H9 (cell line): ENCODE measurements around the gene GABPB2. TPM values are rescaled to one million over a fixed set of nuclear protein-coding genes. Genes with fewer than 3 reads are reported as not detected.

Source experiments
- DNase-seq: peaks from one replicate; pipeline ENCODE4 v3.0.0-alpha.2; 2017
- H2AFZ ChIP-seq: one replicate; pipeline ENCODE4 v1.6.1; 2013; ENCODE audit warnings: mild to moderate bottlenecking, low read length, control low read depth, moderate library complexity
- H2AK5ac ChIP-seq: 2 replicates; pipeline ENCODE4 v1.6.1; 2013; ENCODE audit warnings: low read length, control low read depth, mixed read lengths; ENCODE audit not compliant: insufficient read length
- H2BK120ac ChIP-seq: one replicate; pipeline ENCODE4 v1.6.1; 2013; ENCODE audit warnings: low read depth, mild to moderate bottlenecking, low read length, control low read depth, inconsistent platforms; ENCODE audit not compliant: poor library complexity, severe bottlenecking
- H2BK12ac ChIP-seq: 2 replicates; pipeline ENCODE4 v1.6.1; 2013; ENCODE audit warnings: low read length, control low read depth, mixed read lengths, low read depth; ENCODE audit not compliant: insufficient read length
- H2BK15ac ChIP-seq: 2 replicates; pipeline ENCODE4 v1.6.1; 2013; ENCODE audit warnings: low read depth, low read length, control low read depth
- H2BK20ac ChIP-seq: one replicate; pipeline ENCODE4 v1.6.1; 2013; ENCODE audit warnings: low read depth, mild to moderate bottlenecking, low read length, control low read depth, inconsistent platforms; ENCODE audit not compliant: poor library complexity, severe bottlenecking
- H2BK5ac ChIP-seq: 2 replicates; pipeline ENCODE4 v1.6.1; 2013; ENCODE audit warnings: low read length, control low read depth, mixed read lengths; ENCODE audit not compliant: insufficient read length
- H3K14ac ChIP-seq: 2 replicates; pipeline ENCODE4 v1.6.1; 2013; ENCODE audit warnings: low read length, control low read depth; ENCODE audit not compliant: insufficient read depth
- H3K18ac ChIP-seq: 2 replicates; pipeline ENCODE4 v1.6.1; 2013; ENCODE audit warnings: low read depth, mild to moderate bottlenecking, mixed read lengths, low read length, control low read depth; ENCODE audit not compliant: insufficient read length
- H3K23ac ChIP-seq: 2 replicates; pipeline ENCODE4 v1.6.1; 2013; ENCODE audit warnings: low read length, control low read depth, mixed read lengths, low read depth; ENCODE audit not compliant: insufficient read length
- H3K23me2 ChIP-seq: 2 replicates; pipeline ENCODE4 v1.6.1; 2013; ENCODE audit warnings: low read depth, mild to moderate bottlenecking, mixed read lengths, low read length, control low read depth; ENCODE audit not compliant: insufficient read length, poor library complexity, severe bottlenecking
- H3K27ac ChIP-seq: 2 replicates; pipeline ENCODE4 v1.5.1; 2013; ENCODE audit warnings: low read length, control low read depth, mixed read lengths, low read depth; ENCODE audit not compliant: insufficient read length
- H3K27me3 ChIP-seq: 2 replicates; pipeline ENCODE4 v1.6.1; 2013; ENCODE audit warnings: low read length, control low read depth, inconsistent platforms; ENCODE audit not compliant: insufficient read depth
- H3K4ac ChIP-seq: 2 replicates; pipeline ENCODE4 v1.6.1; 2013; ENCODE audit warnings: low read depth, mild to moderate bottlenecking, control low read depth, inconsistent platforms, low read length, moderate library complexity
- H3K4me1 ChIP-seq: 2 replicates; pipeline ENCODE4 v1.6.1; 2013; ENCODE audit warnings: low read length, control low read depth, inconsistent platforms; ENCODE audit not compliant: insufficient read depth
- H3K4me2 ChIP-seq: 2 replicates; pipeline ENCODE4 v1.6.1; 2013; ENCODE audit warnings: low read length, control low read depth, mixed read lengths; ENCODE audit not compliant: insufficient read length, insufficient read depth
- H3K56ac ChIP-seq: 2 replicates; pipeline ENCODE4 v1.6.1; 2013; ENCODE audit warnings: low read depth, mild to moderate bottlenecking, mixed read lengths, low read length, control low read depth; ENCODE audit not compliant: insufficient read length
- H3K79me1 ChIP-seq: 2 replicates; pipeline ENCODE4 v1.6.1; 2013; ENCODE audit warnings: low read depth, mild to moderate bottlenecking, moderate library complexity, low read length, control low read depth, inconsistent platforms; ENCODE audit not compliant: insufficient read depth, poor library complexity, severe bottlenecking
- H3K79me2 ChIP-seq: 2 replicates; pipeline ENCODE4 v1.6.1; 2013; ENCODE audit warnings: low read length, control low read depth, inconsistent platforms; ENCODE audit not compliant: insufficient read depth
- H3K9ac ChIP-seq: 2 replicates; pipeline ENCODE4 v1.6.1; 2013; ENCODE audit warnings: low read length, control low read depth, mixed read lengths; ENCODE audit not compliant: insufficient read length; ENCODE audit errors: extremely low read depth
- H3K9me3 ChIP-seq: one replicate; pipeline ENCODE4 v1.6.1; 2013; ENCODE audit warnings: low read depth, low read length, inconsistent platforms; ENCODE audit not compliant: control insufficient read depth
- H3T11ph ChIP-seq: one replicate; pipeline ENCODE4 v1.6.1; 2013; ENCODE audit warnings: mild to moderate bottlenecking, low read length, control low read depth, inconsistent platforms
- H4K20me1 ChIP-seq: one replicate; pipeline ENCODE4 v1.6.1; 2013; ENCODE audit not compliant: control insufficient read depth, insufficient read length, insufficient read depth
- H4K5ac ChIP-seq: 2 replicates; pipeline ENCODE4 v1.6.1; 2013; ENCODE audit warnings: low read depth, mild to moderate bottlenecking, mixed read lengths, low read length, control low read depth; ENCODE audit not compliant: insufficient read length
- H4K8ac ChIP-seq: replicated peaks from 2 replicates; pipeline ENCODE4 v1.6.1; 2013; ENCODE audit warnings: low read length, control low read depth, mixed read lengths, low read depth; ENCODE audit not compliant: insufficient read length
- H4K91ac ChIP-seq: 2 replicates; pipeline ENCODE4 v1.6.1; 2013; ENCODE audit warnings: low read depth, mild to moderate bottlenecking, moderate library complexity, mixed read lengths, low read length, control low read depth; ENCODE audit not compliant: insufficient read length
- H3K27ac Mint-ChIP-seq, 3 experiments: 2 replicates in 2 of 3; 3 replicates in 1 of 3; pipeline ENCODE4 v1.8.0; 2020 to 2021; ENCODE audit warnings: mixed read lengths in 3 of 3, mild to moderate bottlenecking in 1 of 3, moderate library complexity in 1 of 3
- H3K27me3 Mint-ChIP-seq: 2 replicates; pipeline ENCODE4 v1.8.0; 2021; ENCODE audit warnings: low read depth, mild to moderate bottlenecking, moderate library complexity, mixed read lengths
- H3K36me3 Mint-ChIP-seq, 3 experiments: 2 replicates in 2 of 3; 3 replicates in 1 of 3; pipeline ENCODE4 v1.8.0; 2020 to 2021; ENCODE audit warnings: low read depth in 3 of 3, mixed read lengths in 3 of 3; ENCODE audit not compliant: insufficient read depth in 1 of 3
- H3K4me1 Mint-ChIP-seq, 2 experiments: 2 replicates each; pipeline ENCODE4 v1.8.0; 2020; ENCODE audit warnings: mixed read lengths in 2 of 2
- H3K4me3 Mint-ChIP-seq, 2 experiments: 2 replicates in 1 of 2; 3 replicates in 1 of 2; pipeline ENCODE4 v1.8.0; 2020 to 2021; ENCODE audit warnings: mild to moderate bottlenecking in 2 of 2, mixed read lengths in 2 of 2, moderate library complexity in 1 of 2
- H3K9me3 Mint-ChIP-seq, 2 experiments: 2 replicates in 1 of 2; 3 replicates in 1 of 2; pipeline ENCODE4 v1.8.0; 2020; ENCODE audit warnings: mild to moderate bottlenecking in 2 of 2, mixed read lengths in 2 of 2, moderate library complexity in 1 of 2
- WGBS: extraction: QIAGEN DNeasy Blood & Tissue Kit; methylation state at CpG from one replicate; pipeline ENCODE4 v1.1.7; 2013; ENCODE audit warnings: missing lambda C conversion rate, low lambda C conversion rate, mixed read lengths; ENCODE audit not compliant: insufficient read length; ENCODE audit errors: extremely low coverage; 5-methylcytosine and 5-hydroxymethylcytosine counted together
- total RNA-seq: library from RNA; stranded (reverse); gene quantifications from 2 replicates; pipeline ENCODE4 v1.2.1, GENCODE V29; 2021
- TF ChIP-seq, protein P1 (sequence below): fragments of 200-600 bp; sonication (generic); conservative IDR thresholded peaks from 3 replicates; pipeline ENCODE4 v1.8.0; 2021; ENCODE audit warnings: antibody characterized with exemption, mild to moderate bottlenecking

Gene GABPB2
- total RNA-seq, 1 experiment from 2014 or later, result 4.1 TPM

DNA sequence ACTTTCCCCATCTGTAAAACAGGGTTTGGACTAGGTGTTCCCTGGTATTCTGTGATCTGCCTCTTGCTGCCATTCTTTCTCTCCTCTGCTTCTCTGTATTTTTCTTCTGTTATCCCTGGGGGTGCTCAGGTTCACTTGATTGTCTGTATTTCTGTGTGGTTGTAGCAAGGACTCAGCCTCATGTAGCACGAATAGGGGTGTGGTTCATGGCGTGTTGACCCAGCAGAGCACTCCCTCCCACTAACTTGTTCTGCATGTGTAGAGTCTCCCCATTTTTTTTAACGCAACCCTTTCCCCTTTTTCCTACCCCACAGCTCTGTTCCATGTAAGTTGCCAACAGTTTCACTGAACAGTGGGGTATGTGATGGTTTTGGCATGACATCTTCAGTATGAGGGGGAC lies 35.4 kb upstream of the GABPB2 start:
- WGBS, result no CpG with 5 or more reads among the region's 3 CpGs
- Mint-ChIP-seq H3K4me1 (peaks cover 17 to 21% of the 10 kb centered on the region in 2 experiments), H3K9me3 (no peaks in the 10 kb centered on the region), H3K36me3 (peaks cover 13 to 35% (median 20%) of the 10 kb centered on the region in 3 experiments), H3K27me3 (no peaks in the 10 kb centered on the region; the same call in 1 of the 2 replicates), H3K4me3 (no peak overlapping the region), H3K27ac (peak overlapping the region in 1 of 3 experiments; percentile 20; a peak in 1 of 7 replicates)
- no peak overlapping the region for H3K23ac ChIP-seq
- no peak overlapping the region for H3K27ac ChIP-seq
- H2BK12ac ChIP-seq, result no peak overlapping the region
- no peak overlapping the region for H3T11ph ChIP-seq
- no peak overlapping the region for H3K9ac ChIP-seq
- no peak overlapping the region for H4K8ac ChIP-seq
- H2AFZ ChIP-seq, result no peak overlapping the region
- no peaks in the 10 kb centered on the region for H3K79me1 ChIP-seq
- no peak overlapping the region for H4K5ac ChIP-seq
- no peak overlapping the region for H3K14ac ChIP-seq
- H3K23me2 ChIP-seq, result no peaks in the 10 kb centered on the region
- TF ChIP-seq, protein P1, sequence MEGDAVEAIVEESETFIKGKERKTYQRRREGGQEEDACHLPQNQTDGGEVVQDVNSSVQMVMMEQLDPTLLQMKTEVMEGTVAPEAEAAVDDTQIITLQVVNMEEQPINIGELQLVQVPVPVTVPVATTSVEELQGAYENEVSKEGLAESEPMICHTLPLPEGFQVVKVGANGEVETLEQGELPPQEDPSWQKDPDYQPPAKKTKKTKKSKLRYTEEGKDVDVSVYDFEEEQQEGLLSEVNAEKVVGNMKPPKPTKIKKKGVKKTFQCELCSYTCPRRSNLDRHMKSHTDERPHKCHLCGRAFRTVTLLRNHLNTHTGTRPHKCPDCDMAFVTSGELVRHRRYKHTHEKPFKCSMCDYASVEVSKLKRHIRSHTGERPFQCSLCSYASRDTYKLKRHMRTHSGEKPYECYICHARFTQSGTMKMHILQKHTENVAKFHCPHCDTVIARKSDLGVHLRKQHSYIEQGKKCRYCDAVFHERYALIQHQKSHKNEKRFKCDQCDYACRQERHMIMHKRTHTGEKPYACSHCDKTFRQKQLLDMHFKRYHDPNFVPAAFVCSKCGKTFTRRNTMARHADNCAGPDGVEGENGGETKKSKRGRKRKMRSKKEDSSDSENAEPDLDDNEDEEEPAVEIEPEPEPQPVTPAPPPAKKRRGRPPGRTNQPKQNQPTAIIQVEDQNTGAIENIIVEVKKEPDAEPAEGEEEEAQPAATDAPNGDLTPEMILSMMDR, result no peak
- H3K4me1 ChIP-seq, result no peaks in the 10 kb centered on the region; the same call in 1 of the 2 replicates
- peak overlapping the region; percentile 67 for H2BK5ac ChIP-seq
- H3K9me3 ChIP-seq, result no peaks in the 10 kb centered on the region
- no peak overlapping the region for H4K91ac ChIP-seq
- H2BK20ac ChIP-seq, result no peak overlapping the region
- no peaks in the 10 kb centered on the region for H3K27me3 ChIP-seq
- H3K79me2 ChIP-seq, result no peaks in the 10 kb centered on the region
- H2AK5ac ChIP-seq, result no peak overlapping the region
- no peak overlapping the region for H3K4me2 ChIP-seq
- H4K20me1 ChIP-seq, result no peaks in the 10 kb centered on the region
- no peak overlapping the region for H3K4ac ChIP-seq
- H3K56ac ChIP-seq, result no peak overlapping the region
- H2BK15ac ChIP-seq, result no peak overlapping the region
- no peak overlapping the region for H3K18ac ChIP-seq
- no peak overlapping the region for H2BK120ac ChIP-seq
- DNase-seq, result no peak
